ENCODE measurements around the gene GTF2A1. TPM values are rescaled to one million over a fixed set of nuclear protein-coding genes. Genes with fewer than 3 reads are reported as not detected.

Gene GTF2A1
- polyA plus RNA-seq, 2 donors, result 3.8 to 6.2 TPM

DNA sequence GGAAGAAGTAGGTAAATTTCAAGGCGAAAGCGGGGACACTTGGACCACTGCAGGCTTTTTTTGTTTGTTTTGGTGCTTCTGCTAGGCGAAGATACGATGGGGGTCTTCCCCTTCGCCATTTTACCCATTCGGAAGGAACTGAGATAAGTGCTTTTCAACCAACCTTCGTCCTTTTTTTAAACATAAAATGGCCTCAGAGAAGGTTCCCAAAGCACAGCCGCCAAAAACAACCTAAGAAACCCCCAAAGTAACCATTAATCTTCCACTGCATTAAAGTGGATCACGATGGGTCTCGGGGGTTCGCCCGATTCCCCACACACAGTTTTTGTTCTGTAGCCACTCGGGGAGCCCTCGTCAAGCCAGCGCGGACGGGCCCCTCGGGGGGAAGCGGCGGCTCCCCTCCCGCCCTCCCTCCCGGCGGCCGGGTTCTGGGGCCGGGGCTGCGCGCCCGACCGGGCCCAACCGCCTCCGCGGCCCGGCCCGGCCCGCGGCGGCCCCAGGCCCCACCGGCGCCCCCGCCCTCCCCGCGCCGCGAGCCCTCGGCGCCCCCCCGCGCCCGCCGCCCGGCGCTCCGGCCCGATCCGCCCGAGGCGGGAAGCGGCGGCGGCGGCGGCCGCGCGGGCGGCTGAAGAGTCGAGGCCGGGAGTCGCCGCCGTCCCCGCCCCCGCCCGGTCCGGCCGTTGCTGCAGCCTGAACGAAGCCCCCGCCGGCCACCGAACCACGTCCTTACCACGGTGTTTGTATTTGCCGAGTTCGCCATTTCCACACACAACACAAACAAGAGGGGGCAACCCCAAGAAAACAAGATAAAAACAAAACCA is 790 bp downstream of the GTF2A1 start:
- Histone ChIP-seq H3K27ac (ENCODE audit: low read depth in 2 of 2, low read length in 1 of 2) (peak overlapping the region; percentile 97 to 99), H3K9me3 (ENCODE audit: control insufficient read depth in 2 of 2, insufficient read depth in 1 of 2, low read depth in 1 of 2, low read length in 1 of 2) (no peaks in the 10 kb centered on the region), H3K4me3 (ENCODE audit: low read depth in 1 of 2, low read length in 2 of 2) (peak overlapping the region; percentile 73 to 90), H3K27me3 (ENCODE audit: control insufficient read depth in 1 of 2, insufficient read depth in 2 of 2, low read length in 2 of 2) (no peaks in the 10 kb centered on the region), H3K4me1 (ENCODE audit: control insufficient read depth in 2 of 2, insufficient read depth in 2 of 2, low read length in 1 of 2) (no peaks in the 10 kb centered on the region), H3K36me3 (ENCODE audit: control insufficient read depth in 2 of 2, insufficient read depth in 2 of 2, low read length in 1 of 2) (no peaks in the 10 kb centered on the region)
- 0 to 1% methylated on average over 29 to 84 of the region's 84 CpGs for WGBS, 2 donors

DNA sequence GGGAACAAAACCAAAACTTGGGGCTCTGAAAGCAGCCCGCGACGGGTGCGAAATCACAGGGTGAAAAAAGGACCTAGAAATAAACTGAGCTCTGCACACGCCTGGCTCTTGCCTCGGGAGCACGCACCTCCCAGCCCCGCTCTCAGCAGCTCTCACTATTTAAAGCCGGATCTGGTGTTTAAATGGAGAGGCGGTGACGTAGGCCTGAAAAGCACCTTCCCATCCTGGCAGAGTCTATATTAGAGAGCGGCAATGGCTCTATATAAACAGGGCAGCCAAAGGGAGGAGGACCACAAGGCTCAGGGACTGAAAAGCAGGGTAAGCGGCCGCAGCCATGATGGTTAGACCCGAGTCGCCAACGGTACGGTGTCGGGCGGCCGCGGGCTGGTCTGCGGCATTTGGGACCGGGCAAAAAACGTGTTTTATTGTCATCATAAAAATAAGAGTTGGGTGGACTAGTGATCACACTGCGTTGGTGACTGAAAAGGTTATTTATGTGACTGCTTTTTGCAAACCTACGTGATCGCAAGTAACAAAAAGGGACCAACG is 1.5 kb downstream of the GTF2A1 start:
- Histone ChIP-seq H3K27ac (ENCODE audit: low read depth in 2 of 2, low read length in 1 of 2) (peak overlapping the region; percentile 97 to 99), H3K27me3 (ENCODE audit: control insufficient read depth in 1 of 2, insufficient read depth in 2 of 2, low read length in 2 of 2) (no peaks in the 10 kb centered on the region), H3K9me3 (ENCODE audit: control insufficient read depth in 2 of 2, insufficient read depth in 1 of 2, low read depth in 1 of 2, low read length in 1 of 2) (no peaks in the 10 kb centered on the region), H3K4me3 (ENCODE audit: low read depth in 1 of 2, low read length in 2 of 2) (peak overlapping the region; percentile 61 to 90), H3K4me1 (ENCODE audit: control insufficient read depth in 2 of 2, insufficient read depth in 2 of 2, low read length in 1 of 2) (no peaks in the 10 kb centered on the region), H3K36me3 (ENCODE audit: control insufficient read depth in 2 of 2, insufficient read depth in 2 of 2, low read length in 1 of 2) (no peaks in the 10 kb centered on the region)
- WGBS, 2 donors, result 0% methylated on average over 29 of the region's 29 CpGs

DNA sequence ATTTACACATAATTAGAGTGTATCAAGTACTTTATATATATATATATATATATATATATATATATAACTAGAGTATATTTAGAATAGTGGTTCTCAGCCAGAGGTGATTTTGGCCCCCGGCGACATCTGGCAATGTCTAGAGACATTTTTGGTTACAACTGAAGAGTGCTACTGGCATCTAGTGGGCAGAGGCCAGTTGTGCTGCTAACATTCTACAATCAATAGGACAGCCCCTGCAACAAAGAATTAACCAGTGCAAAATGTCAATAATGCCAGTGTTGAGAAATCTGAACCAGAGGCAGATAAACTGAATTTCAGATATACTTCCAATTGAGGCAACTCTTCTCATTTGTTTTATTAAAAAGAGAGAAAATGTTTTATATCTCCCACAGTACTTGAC is 8.9 kb downstream of the GTF2A1 start:
- 28 to 38% methylated on average over 2 of the region's 2 CpGs for WGBS, 2 donors
- no peaks in the 10 kb centered on the region for H3K4me1 ChIP-seq (ENCODE audit: control insufficient read depth in 2 of 2, insufficient read depth in 2 of 2, low read length in 1 of 2)
- H3K27me3 ChIP-seq (ENCODE audit: control insufficient read depth in 1 of 2, insufficient read depth in 2 of 2, low read length in 2 of 2), result no peaks in the 10 kb centered on the region
- no peak overlapping the region for H3K27ac ChIP-seq (ENCODE audit: low read depth in 2 of 2, low read length in 1 of 2)
- no peak overlapping the region for H3K4me3 ChIP-seq (ENCODE audit: low read depth in 1 of 2, low read length in 2 of 2)
- H3K36me3 ChIP-seq (ENCODE audit: control insufficient read depth in 2 of 2, insufficient read depth in 2 of 2, low read length in 1 of 2), result peaks cover 4 to 6% of the 10 kb centered on the region in 2 donors
- no peaks in the 10 kb centered on the region for H3K9me3 ChIP-seq (ENCODE audit: control insufficient read depth in 2 of 2, insufficient read depth in 1 of 2, low read depth in 1 of 2, low read length in 1 of 2)

DNA sequence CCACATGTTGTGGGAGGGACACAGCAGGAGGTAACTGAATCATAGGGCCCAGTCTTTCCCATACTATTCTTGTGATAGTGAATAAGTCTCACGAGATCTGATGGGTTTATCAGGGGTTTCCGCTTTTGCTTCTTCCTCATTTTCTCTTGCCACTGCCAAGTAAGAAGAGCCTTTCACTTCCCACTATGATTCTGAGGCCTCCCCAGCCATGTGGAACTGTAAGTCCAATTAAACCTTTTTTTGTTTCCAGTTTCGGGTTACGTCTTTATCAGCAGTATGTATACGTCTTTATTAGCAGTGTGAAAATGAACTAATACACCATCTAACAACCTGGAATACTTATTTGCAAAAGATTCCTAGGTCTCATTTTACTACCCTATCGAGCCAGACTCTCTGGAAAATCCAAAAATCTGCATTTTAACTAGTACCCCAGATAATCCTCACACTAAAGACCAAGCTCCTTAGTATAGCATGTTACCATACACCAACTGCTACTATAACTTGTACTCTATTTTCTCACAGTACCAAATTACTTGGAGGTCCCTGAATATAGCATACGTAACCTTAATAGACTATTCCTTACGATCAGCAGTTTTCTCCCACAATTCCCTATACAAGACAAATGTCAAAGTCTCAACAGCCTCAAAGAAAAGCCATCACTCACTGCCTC is 11.5 kb downstream of the GTF2A1 start:
- no peaks in the 10 kb centered on the region for H3K4me1 ChIP-seq (ENCODE audit: control insufficient read depth in 2 of 2, insufficient read depth in 2 of 2, low read length in 1 of 2)
- no peaks in the 10 kb centered on the region for H3K27me3 ChIP-seq (ENCODE audit: control insufficient read depth in 1 of 2, insufficient read depth in 2 of 2, low read length in 2 of 2)
- H3K27ac ChIP-seq (ENCODE audit: low read depth in 2 of 2, low read length in 1 of 2), result no peak overlapping the region
- H3K9me3 ChIP-seq (ENCODE audit: control insufficient read depth in 2 of 2, insufficient read depth in 1 of 2, low read depth in 1 of 2, low read length in 1 of 2), result no peaks in the 10 kb centered on the region
- H3K4me3 ChIP-seq (ENCODE audit: low read depth in 1 of 2, low read length in 2 of 2), result no peak overlapping the region
- WGBS, 2 donors, result 73 to 83% methylated on average over 8 of the region's 8 CpGs
- H3K36me3 ChIP-seq (ENCODE audit: control insufficient read depth in 2 of 2, insufficient read depth in 2 of 2, low read length in 1 of 2), result peaks cover 4 to 6% of the 10 kb centered on the region in 2 donors

DNA sequence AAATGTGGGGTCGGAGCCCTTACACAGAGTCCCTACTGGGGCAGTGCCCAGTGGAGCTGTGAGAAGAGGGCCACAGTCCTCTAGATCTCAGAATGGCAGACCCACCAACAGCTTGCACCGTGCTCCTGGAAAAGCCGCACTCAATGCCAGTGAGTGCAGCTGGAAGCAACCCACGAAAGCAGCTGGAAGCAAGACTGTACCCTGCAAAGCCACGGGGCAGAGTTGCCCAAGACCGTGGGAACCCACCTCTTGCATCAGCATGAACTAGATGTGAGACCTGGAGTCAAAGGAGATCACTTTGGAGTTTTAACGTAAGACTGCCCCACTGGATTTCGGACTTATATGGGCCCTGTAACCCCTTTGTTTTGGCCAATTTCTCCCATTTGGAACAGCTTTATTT is 12.3 kb downstream of the GTF2A1 start:
- Histone ChIP-seq H3K36me3 (ENCODE audit: control insufficient read depth in 2 of 2, insufficient read depth in 2 of 2, low read length in 1 of 2) (peaks cover 8 to 9% of the 10 kb centered on the region in 2 donors), H3K27ac (ENCODE audit: low read depth in 2 of 2, low read length in 1 of 2) (no peak overlapping the region), H3K9me3 (ENCODE audit: control insufficient read depth in 2 of 2, insufficient read depth in 1 of 2, low read depth in 1 of 2, low read length in 1 of 2) (no peaks in the 10 kb centered on the region), H3K4me1 (ENCODE audit: control insufficient read depth in 2 of 2, insufficient read depth in 2 of 2, low read length in 1 of 2) (no peaks in the 10 kb centered on the region), H3K27me3 (ENCODE audit: control insufficient read depth in 1 of 2, insufficient read depth in 2 of 2, low read length in 2 of 2) (no peaks in the 10 kb centered on the region), H3K4me3 (ENCODE audit: low read depth in 1 of 2, low read length in 2 of 2) (no peak overlapping the region)
- 88 to 91% methylated on average over 8 of the region's 8 CpGs for WGBS, 2 donors

DNA sequence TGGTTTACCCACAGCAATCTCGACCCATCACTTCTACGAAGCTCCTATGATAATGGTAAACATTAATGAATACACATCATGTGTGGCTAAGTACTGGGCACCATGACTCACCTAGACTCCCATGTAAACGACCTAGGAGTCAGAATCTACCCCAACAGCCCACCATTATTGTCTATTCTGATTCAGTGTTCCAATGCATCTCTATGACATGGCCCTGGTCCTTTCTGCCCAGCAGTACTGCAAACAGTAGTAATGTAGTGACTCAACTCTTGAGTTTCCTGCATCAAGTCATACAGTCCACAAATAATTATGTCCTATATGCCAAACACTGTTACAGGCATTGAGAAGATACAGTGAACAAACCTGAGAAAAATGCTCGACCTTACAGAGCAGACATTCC is 14.6 kb downstream of the GTF2A1 start:
- Histone ChIP-seq H3K27ac (ENCODE audit: low read depth in 2 of 2, low read length in 1 of 2) (no peak overlapping the region), H3K36me3 (ENCODE audit: control insufficient read depth in 2 of 2, insufficient read depth in 2 of 2, low read length in 1 of 2) (peaks cover 8 to 9% of the 10 kb centered on the region in 2 donors), H3K4me1 (ENCODE audit: control insufficient read depth in 2 of 2, insufficient read depth in 2 of 2, low read length in 1 of 2) (no peaks in the 10 kb centered on the region), H3K4me3 (ENCODE audit: low read depth in 1 of 2, low read length in 2 of 2) (no peak overlapping the region), H3K27me3 (ENCODE audit: control insufficient read depth in 1 of 2, insufficient read depth in 2 of 2, low read length in 2 of 2) (no peaks in the 10 kb centered on the region), H3K9me3 (ENCODE audit: control insufficient read depth in 2 of 2, insufficient read depth in 1 of 2, low read depth in 1 of 2, low read length in 1 of 2) (no peaks in the 10 kb centered on the region)
- 82 to 85% methylated on average over 4 of the region's 4 CpGs for WGBS, 2 donors

DNA sequence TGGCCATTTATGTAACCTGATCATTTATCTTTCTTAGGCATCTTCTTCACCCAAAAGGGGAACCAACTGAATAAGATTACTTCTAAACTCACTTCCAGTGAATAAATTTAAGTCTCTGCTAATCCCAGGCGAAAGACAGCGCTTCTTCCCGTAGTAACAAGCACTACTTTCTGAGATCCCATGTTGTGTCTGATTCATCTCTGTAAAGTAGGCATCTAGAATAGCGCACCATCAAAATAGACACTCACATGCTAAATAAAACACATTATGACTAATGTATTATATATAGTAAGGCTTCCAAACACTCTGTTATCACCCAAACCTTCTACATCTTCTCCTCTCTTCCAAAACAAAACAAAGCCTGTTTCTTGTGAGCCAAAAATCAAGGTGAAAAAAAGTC is 15.1 kb downstream of the GTF2A1 start:
- peaks cover 8 to 9% of the 10 kb centered on the region in 2 donors for H3K36me3 ChIP-seq (ENCODE audit: control insufficient read depth in 2 of 2, insufficient read depth in 2 of 2, low read length in 1 of 2)
- H3K9me3 ChIP-seq (ENCODE audit: control insufficient read depth in 2 of 2, insufficient read depth in 1 of 2, low read depth in 1 of 2, low read length in 1 of 2), result no peaks in the 10 kb centered on the region
- H3K27ac ChIP-seq (ENCODE audit: low read depth in 2 of 2, low read length in 1 of 2), result no peak overlapping the region
- no peaks in the 10 kb centered on the region for H3K27me3 ChIP-seq (ENCODE audit: control insufficient read depth in 1 of 2, insufficient read depth in 2 of 2, low read length in 2 of 2)
- no peaks in the 10 kb centered on the region for H3K4me1 ChIP-seq (ENCODE audit: control insufficient read depth in 2 of 2, insufficient read depth in 2 of 2, low read length in 1 of 2)
- H3K4me3 ChIP-seq (ENCODE audit: low read depth in 1 of 2, low read length in 2 of 2), result no peak overlapping the region
- WGBS, 2 donors, result 94 to 98% methylated on average over 4 of the region's 4 CpGs

DNA sequence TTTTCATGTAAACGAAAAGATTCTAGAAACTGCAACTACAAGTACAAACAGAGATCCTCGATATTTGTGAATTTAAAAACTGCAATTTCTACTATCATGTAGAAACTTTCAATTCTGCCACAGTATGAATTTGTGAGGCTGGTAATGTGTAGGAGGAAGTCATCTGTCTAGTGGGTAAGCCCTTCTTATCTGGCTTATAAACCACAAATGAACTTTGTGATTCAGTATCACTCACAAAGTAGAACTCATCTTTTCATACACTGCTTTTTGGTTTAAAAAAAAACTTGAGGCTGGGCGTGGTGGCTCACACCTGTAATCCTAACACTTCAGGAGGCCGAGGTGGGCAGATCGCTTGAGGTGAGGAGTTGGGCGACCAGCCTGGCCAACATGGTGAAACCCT is 20.7 kb downstream of the GTF2A1 start:
- Histone ChIP-seq H3K4me3 (ENCODE audit: low read depth in 1 of 2, low read length in 2 of 2) (no peak overlapping the region), H3K27me3 (ENCODE audit: control insufficient read depth in 1 of 2, insufficient read depth in 2 of 2, low read length in 2 of 2) (no peaks in the 10 kb centered on the region), H3K9me3 (ENCODE audit: control insufficient read depth in 2 of 2, insufficient read depth in 1 of 2, low read depth in 1 of 2, low read length in 1 of 2) (no peaks in the 10 kb centered on the region), H3K27ac (ENCODE audit: low read depth in 2 of 2, low read length in 1 of 2) (no peak overlapping the region), H3K36me3 (ENCODE audit: control insufficient read depth in 2 of 2, insufficient read depth in 2 of 2, low read length in 1 of 2) (peaks cover 5 to 7% of the 10 kb centered on the region in 2 donors), H3K4me1 (ENCODE audit: control insufficient read depth in 2 of 2, insufficient read depth in 2 of 2, low read length in 1 of 2) (no peaks in the 10 kb centered on the region)
- WGBS, 2 donors, result 83 to 84% methylated on average over 6 of the region's 6 CpGs

- no peaks in the 10 kb centered on the region for H3K4me1 ChIP-seq (ENCODE audit: control insufficient read depth in 2 of 2, insufficient read depth in 2 of 2, low read length in 1 of 2)
- H3K9me3 ChIP-seq (ENCODE audit: control insufficient read depth in 2 of 2, insufficient read depth in 1 of 2, low read depth in 1 of 2, low read length in 1 of 2), result no peaks in the 10 kb centered on the region
- peaks cover 6 to 10% of the 10 kb centered on the region in 2 donors for H3K36me3 ChIP-seq (ENCODE audit: control insufficient read depth in 2 of 2, insufficient read depth in 2 of 2, low read length in 1 of 2)
- H3K27ac ChIP-seq (ENCODE audit: low read depth in 2 of 2, low read length in 1 of 2), result no peak overlapping the region
- 85 to 89% methylated on average over 3 of the region's 3 CpGs for WGBS, 2 donors
- no peaks in the 10 kb centered on the region for H3K27me3 ChIP-seq (ENCODE audit: control insufficient read depth in 1 of 2, insufficient read depth in 2 of 2, low read length in 2 of 2)
- H3K4me3 ChIP-seq (ENCODE audit: low read depth in 1 of 2, low read length in 2 of 2), result no peak overlapping the region
Observed at GRCh38 chr14:81199084-81199483, 21.7 kb downstream of the GTF2A1 start.
